Inflammatory macrophage treated with lipopolysaccharide for 4 hours (primary cell): ENCODE data around the gene FOXC2.
"Not testable (repeated sequence)": the region's sequence is repeated elsewhere in the genome, so short reads cannot be mapped to it uniquely, and the experiment has no call there.

Experiments used
- DNase-seq: peaks from one replicate; pipeline ENCODE4 v3.0.0-alpha.2; 2020

FOXC2 gene

DNA sequence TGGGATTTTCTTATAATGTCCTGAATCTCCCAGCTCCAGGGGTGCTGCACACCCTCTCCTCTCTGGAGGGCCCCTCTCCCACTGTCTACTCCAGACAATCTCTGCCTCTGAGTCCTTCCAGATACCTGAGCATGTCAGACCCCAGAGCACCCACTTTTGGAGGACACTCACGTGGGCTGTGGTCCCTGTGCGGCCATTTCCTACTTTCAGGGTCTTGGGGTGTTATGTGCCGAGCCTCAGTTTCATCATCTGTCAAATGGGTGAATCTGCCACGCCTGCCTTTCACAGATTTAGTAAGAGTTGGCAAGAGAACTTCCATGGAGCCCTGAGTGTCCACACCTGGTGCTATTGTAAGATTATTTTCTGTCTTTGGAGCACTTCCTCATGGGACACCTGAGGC is 8.0 kb downstream of the FOXC2 start:
- DNase-seq = no peak

- DNase-seq = no peak
Observed at GRCh38 chr16:86575095-86575685, 8.6 kb downstream of the FOXC2 start.

DNA sequence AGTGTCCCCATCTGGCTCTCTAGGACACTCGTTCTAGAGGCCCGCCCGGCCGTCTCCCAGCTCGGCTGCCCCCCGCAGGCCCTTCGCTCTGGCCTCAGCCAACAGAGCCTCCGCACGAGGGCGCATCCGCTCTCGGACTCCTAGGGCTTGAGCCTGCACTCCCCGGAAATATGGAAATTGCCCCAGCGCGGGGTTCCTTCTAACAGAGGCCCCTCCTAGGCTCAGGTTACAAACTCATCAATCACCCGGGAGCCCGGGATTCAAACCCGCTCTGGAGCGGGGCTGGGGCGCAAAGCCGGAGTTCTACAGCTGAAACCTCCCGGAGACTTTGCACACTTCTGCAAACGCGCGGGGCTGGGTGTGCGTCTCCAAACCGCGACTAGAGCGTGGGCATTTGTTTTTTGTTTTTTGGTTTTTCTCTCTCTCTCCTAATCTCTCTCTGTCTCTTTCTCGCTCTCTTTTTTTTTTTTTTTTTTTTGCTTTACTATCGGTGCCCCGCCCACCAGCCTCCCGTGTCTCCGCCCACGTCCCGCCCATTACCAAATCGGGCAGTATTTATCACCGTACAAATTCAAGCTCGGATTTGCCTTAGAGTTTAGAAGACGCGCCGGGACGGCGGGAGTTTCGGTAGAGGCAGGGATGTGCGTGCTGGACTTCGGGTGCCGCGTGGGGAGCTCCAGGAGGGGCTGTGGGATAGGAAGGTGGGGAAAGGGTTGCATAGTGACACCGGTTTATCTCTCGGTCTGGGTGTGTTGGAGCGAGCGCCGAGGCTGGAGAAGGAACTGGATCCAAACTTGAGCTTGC is 9.3 kb downstream of the FOXC2 start:
- DNase-seq = peak; percentile 42

DNA sequence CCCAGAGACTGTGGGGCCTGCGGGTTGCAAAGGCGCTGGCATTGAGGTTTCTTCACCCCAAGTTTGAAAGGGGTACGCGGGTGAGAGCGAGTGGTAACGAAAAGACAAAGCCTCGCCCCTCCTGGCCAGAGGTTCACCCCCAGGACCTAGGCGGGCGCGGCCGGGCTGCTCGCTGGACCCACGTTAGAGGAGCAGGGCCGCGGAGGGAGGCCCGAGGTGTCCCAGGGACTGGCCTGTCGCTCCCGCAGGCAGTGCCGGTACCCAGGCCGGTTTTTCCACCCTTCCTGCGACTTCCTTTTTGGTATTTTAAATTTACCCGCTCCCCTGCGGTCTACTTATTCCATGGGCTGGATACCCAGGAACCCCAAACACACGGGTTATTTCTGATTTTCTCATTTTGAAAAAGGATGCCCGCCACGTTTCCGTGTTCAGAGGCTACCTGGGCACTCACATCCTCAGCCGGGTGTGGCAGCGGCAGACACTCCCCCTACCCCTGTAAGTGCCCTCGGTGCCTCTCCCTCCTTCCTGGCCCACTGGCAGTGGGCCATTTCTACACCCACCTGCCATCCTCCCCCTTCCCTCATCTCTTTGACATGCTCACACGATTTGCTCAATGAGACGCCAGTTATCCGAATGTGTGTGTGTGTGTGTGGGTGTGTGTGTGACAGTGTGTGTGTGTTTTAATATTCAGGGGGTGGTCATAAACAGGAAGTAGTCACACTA is 10.1 kb downstream of the FOXC2 start:
- DNase-seq = no peak

GRCh38 chr16:86577314-86577971 is 10.8 kb downstream of the FOXC2 start:
- DNase-seq = no peak

DNA sequence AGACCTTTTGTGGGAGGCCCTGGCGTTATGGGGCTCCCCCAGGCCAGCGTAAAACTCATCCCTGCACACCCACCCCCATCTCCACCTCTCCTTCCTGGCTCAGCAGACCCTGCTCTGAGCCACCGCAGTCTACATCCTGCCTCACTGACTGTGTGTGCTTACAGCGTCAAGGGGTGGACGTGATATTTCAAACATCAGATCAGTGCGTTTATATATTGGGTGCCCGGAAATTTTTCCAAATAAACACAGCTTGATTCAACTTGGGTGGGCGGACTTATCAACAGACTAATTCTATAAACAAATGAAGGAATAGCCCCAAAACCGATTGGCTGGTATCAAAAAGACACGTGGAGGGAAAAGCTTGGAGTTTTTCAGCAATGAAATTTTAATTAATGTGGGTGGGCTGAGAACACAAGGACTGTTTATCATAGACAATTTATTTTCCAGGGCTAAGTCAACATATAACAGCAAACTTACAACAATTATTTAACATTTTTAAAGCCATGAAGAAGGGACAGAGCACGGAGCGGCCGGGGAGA is 11.5 kb downstream of the FOXC2 start, which contains the start of gene FOXL1:
FOXL1 (plus strand) TSS at position 489 of the 539 bp plus-strand sequence. CDS start 175 bp downstream, outside the sequence.
- no peak for DNase-seq

GRCh38 chr16:86578611-86579267 is 12.1 kb downstream of the FOXC2 start:
- DNase-seq = no peak

GRCh38 chr16:86579268-86580062 is 12.8 kb downstream of the FOXC2 start:
- DNase-seq = no peak

DNA sequence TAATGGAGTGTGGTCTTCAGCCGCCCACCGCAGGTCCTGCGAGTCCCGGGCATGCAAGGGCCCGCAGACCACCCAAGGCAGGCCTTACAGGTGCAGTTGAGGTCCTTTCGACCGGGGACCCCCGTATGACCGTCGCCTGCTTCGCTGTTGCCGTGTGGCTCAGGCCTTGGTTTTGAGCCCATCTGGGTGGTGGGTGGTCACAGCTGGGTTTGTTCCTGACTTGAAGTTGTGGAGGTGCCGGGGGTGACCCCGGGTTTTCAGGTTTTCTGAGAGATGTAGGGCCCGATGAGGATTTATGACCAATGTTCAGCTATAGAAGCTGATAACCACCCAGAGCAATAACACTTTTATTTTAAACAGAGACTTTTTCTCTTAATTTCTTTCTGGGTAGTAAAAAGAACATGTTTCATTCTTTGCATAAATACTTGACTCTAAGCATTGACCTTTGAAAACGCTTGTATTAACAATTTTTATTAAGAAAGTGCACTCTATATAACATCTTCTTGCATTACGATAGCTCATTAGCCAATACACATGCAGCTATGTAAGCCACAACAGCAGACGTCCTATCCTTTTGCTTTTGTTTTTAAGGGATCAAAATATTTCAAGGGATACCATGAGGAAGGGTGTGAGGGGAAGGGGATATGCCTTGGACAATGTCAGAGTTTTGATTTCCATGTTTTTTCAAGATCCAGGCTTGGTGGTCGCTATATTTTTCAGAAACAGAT is 13.6 kb downstream of the FOXC2 start:
- DNase-seq = no peak

GRCh38 chr16:86580791-86581170 is 14.2 kb downstream of the FOXC2 start:
- DNase-seq = no peak

DNA sequence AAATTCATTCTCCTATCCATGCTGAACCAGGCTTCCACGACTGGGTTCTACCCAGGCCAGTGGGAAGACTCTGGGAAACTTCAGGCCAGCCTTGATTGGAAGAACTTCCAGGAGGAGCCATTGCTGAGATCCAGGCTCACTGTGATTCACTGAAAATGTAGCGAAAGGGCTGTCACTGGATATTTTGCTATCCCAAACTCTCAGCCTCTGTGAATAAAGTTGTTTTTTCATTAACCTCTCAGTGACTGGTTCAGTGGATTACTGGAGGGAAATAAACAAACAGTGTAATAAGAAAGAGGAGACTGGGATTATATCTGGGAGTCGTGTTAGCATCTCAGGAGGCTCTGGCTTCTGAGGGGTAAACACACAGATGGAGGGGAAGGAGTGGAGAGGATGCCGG is 14.8 kb downstream of the FOXC2 start:
- DNase-seq = no peak

GRCh38 chr16:86584071-86584685 is 17.5 kb downstream of the FOXC2 start:
- DNase-seq = no peak

- DNase-seq = no peak
Observed at GRCh38 chr16:86584726-86585721, 18.4 kb downstream of the FOXC2 start.

GRCh38 chr16:86585821-86586611 is 19.4 kb downstream of the FOXC2 start:
- no peak for DNase-seq

- no peak for DNase-seq
Observed at GRCh38 chr16:86587487-86587886, 20.9 kb downstream of the FOXC2 start.

GRCh38 chr16:86587955-86588354 is 21.3 kb downstream of the FOXC2 start:
- DNase-seq = not testable (repeated sequence)

DNA sequence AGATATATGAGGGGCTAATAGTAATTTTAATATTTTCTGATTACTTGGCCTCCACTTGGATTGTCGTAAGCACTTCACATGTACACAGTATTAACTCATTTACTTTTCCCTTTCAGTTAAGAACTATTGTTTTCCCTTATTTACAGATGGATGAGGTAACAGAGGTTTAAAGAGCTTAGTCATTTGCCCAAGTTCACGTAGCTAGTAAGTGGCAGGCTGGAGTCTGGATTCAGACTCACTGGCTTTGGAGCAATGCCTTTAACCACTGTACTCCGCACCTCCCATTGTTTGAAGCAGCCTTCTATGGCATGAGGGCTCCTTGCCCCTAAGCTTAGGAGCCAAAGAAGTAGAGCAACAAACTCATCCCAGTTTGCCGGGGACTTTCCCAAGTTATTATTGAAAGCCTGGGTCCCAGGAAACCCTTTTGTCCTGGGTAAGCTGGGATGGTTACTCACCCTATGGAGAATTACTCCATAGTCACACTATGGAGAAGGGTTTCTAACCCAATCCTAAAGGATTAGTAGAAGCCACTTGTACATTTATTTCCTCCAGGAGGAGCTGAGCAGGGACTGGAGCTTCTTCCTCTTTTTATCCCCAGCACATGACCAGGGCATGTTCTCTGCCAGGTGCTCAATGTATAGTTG is 24.0 kb downstream of the FOXC2 start:
- DNase-seq = no peak

GRCh38 chr16:86591270-86591669 is 24.6 kb downstream of the FOXC2 start:
- DNase-seq = no peak
